Measurements from ENCODE around the gene ASAH2. TPM values are rescaled to one million over a fixed set of nuclear protein-coding genes. Genes with fewer than 3 reads are reported as not detected.

The ASAH2 gene
- total RNA-seq, 1 experiment from 2014 or later, result 6.4 TPM

DNA sequence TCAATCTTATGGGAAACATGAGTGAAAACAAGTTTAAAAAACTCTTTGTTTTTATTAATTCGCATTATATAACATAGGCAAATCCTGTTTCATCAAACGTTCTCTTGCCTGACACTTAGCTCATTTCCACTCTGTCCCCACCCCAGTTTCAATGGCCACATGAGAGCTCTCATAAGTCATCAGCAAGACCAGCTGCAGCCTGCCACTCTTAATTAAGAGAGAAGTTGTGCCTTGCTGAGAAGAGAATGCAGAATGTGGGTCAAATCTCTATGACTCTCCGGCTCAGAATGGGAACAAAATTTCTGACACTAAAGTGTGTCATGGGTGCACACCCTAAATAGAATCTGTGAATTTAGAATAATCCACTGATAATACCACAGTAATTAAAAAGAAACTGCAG lies 39.6 kb downstream of the ASAH2 start:
- no peaks in the 10 kb centered on the region for H3K9me3 ChIP-seq (ENCODE audit: low read depth, low read length, poor library complexity, severe bottlenecking)
- CTCF ChIA-PET, result no interaction called here
- BruUV-seq (replicated peaks), result no TSS peak
- no peak overlapping the region for H3K27ac ChIP-seq (ENCODE audit: low read depth, low read length, poor library complexity, severe bottlenecking)
- H3K36me3 ChIP-seq (ENCODE audit: insufficient read depth, low read length, poor library complexity, severe bottlenecking), result no peaks in the 10 kb centered on the region
- TF ChIP-seq, protein P1, sequence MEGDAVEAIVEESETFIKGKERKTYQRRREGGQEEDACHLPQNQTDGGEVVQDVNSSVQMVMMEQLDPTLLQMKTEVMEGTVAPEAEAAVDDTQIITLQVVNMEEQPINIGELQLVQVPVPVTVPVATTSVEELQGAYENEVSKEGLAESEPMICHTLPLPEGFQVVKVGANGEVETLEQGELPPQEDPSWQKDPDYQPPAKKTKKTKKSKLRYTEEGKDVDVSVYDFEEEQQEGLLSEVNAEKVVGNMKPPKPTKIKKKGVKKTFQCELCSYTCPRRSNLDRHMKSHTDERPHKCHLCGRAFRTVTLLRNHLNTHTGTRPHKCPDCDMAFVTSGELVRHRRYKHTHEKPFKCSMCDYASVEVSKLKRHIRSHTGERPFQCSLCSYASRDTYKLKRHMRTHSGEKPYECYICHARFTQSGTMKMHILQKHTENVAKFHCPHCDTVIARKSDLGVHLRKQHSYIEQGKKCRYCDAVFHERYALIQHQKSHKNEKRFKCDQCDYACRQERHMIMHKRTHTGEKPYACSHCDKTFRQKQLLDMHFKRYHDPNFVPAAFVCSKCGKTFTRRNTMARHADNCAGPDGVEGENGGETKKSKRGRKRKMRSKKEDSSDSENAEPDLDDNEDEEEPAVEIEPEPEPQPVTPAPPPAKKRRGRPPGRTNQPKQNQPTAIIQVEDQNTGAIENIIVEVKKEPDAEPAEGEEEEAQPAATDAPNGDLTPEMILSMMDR (conservative IDR thresholded peaks at IDR 0.05; ENCODE audit: low read depth, low read length), result no peak
- no peak for TF ChIP-seq EZH2 (IDR thresholded peaks at IDR 0.05; ENCODE audit: borderline replicate concordance, low read depth, low read length, poor library complexity, severe bottlenecking)
- no peak overlapping the region for H3K4me3 ChIP-seq (ENCODE audit: low read depth, low read length, poor library complexity, severe bottlenecking)
- peaks cover 4% of the 10 kb centered on the region for H3K4me1 ChIP-seq (ENCODE audit: insufficient read depth, low read length, poor library complexity, severe bottlenecking)
- DNase-seq (ENCODE audit: low spot score), result no peak
- POLR2A ChIA-PET (ENCODE audit: low non-redundant PET), result no interaction called here
- H3K27me3 ChIP-seq (replicated peaks; ENCODE audit: insufficient read depth, low read depth, low read length, poor library complexity), result peaks cover 5% of the 10 kb centered on the region
- intact Hi-C loops (cut with micrococcal nuclease; ENCODE audit: unreplicated experiment), result no loop called here

DNA sequence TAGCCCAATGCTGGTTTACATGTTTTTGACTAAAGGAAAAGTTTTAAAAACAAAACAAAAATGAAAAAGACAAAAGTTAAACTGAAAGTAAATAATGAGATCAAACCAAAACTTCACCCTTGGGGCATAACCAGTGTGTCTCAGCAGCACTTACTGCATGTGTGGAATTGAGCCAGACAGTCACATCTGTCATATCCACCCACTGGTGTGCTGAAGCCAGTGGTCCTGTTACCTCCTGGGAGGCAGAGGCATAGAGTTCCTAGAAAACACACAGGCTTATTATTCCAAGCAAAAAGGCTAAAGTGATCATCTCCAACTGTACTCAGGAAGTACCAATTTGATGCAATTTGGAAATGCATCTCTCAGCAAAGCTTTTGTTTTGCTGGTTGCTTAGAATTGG lies 40.4 kb downstream of the ASAH2 start:
- H3K4me1 ChIP-seq (ENCODE audit: insufficient read depth, low read length, poor library complexity, severe bottlenecking), result no peaks in the 10 kb centered on the region
- no peaks in the 10 kb centered on the region for H3K9me3 ChIP-seq (ENCODE audit: low read depth, low read length, poor library complexity, severe bottlenecking)
- H3K27ac ChIP-seq (ENCODE audit: low read depth, low read length, poor library complexity, severe bottlenecking), result no peak overlapping the region
- BruUV-seq (replicated peaks), result no TSS peak
- no peak overlapping the region for H3K4me3 ChIP-seq (ENCODE audit: low read depth, low read length, poor library complexity, severe bottlenecking)
- no peaks in the 10 kb centered on the region for H3K36me3 ChIP-seq (ENCODE audit: insufficient read depth, low read length, poor library complexity, severe bottlenecking)
- TF ChIP-seq EZH2 (IDR thresholded peaks at IDR 0.05; ENCODE audit: borderline replicate concordance, low read depth, low read length, poor library complexity, severe bottlenecking), result no peak
- TF ChIP-seq, protein P1 (conservative IDR thresholded peaks at IDR 0.05; ENCODE audit: low read depth, low read length), result no peak
- ChIA-PET POLR2A (ENCODE audit: low non-redundant PET) (no interaction called here), CTCF (no interaction called here)
- peak; percentile 52 for DNase-seq (ENCODE audit: low spot score)
- peaks cover 11% of the 10 kb centered on the region for H3K27me3 ChIP-seq (replicated peaks; ENCODE audit: insufficient read depth, low read depth, low read length, poor library complexity)
- intact Hi-C loops (cut with micrococcal nuclease; ENCODE audit: unreplicated experiment), result no loop called here

Other genes starting within 250 kb of the ASAH2 start
- 33.1 and 33.6 TPM in 2 replicates for gene WASHC2A, start 183.6 kb downstream of the ASAH2 start, total RNA-seq (2021)

Measured in A673 (cell line).